ENCODE data around the gene GJB2. TPM values are rescaled to one million over a fixed set of nuclear protein-coding genes. Genes with fewer than 3 reads are reported as not detected.
A peak's percentile ranks its signal among the peaks of the same experiment; 100 is the strongest.

The GJB2 gene
- total RNA-seq: 1 to 10 TPM; 1.5 to 2.7 TPM

DNA sequence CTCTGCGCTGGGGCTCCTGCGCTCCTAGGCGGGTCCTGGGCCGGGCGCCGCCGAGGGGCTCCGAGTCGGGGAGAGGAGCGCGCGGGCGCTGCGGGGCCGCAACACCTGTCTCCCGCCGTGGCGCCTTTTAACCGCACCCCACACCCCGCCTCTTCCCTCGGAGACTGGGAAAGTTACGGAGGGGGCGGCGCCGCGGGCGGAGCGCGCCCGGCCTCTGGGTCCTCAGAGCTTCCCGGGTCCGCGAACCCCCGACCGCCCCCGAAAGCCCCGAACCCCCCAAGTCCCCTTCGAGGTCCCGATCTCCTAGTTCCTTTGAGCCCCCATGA is at the start of gene GJB2:
Gene GJB2, minus strand, starts transcription at position 103 of the 326 bp plus-strand sequence. CDS start 3,357 bp downstream, outside the sequence.
- Mint-ChIP-seq H3K9me3 (no peaks in the 10 kb centered on the region), H3K36me3 (peaks cover 0 to 9% of the 10 kb centered on the region in 2 donors), H3K27ac (no peak within 1 kb of the TSS)
- DNase-seq (ENCODE audit: low spot score in 2 of 2) (no peak), ATAC-seq (peak; percentile 25 to 42)

DNA sequence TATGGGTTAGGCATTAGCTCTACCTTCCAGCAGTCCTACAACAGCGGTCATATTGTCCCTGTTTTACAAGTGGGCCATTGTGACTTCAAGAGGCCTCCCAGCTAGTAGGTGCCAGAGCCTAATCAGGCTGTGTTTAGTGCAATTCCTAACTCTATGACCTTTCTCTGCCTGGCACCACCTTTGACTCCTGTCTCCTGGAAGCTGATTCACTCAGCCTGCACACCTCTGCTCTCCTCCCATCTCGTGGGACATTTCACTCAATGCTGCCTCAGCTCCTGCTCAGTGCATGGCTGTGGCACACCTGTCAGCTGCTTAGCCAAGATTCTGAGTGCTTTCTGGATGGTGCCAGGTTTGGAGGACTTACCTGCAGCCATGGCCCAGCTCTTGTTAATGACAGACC is 48.9 kb upstream of the GJB2 start:
- DNase-seq (ENCODE audit: low spot score in 2 of 2) (no peak), ATAC-seq (no peak)
- Mint-ChIP-seq H3K36me3 (peaks cover 6 to 20% of the 10 kb centered on the region in 2 donors), H3K9me3 (peaks cover 5 to 6% of the 10 kb centered on the region in 2 donors), H3K27ac (no peak overlapping the region)

DNA sequence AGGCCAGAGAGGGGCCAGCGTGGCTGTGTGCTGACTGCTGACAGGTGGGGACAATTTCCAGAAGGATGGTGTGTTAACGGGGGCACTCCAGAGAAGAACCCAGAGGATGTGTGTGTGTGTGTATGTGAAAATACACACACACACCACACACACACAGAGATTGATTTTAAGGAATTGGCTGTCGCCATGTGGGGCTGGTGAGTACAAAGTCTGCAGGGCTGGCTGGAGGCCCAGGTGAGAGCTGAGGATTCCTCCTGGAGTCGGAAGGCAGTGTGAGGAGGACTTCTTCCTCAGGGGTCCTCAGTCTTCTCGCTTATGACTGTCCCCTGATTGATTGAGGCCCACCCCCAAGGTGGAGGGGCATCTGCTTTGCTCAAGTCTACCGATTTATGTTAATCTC is 47.0 kb upstream of the GJB2 start:
- ATAC-seq (no peak), DNase-seq (ENCODE audit: low spot score in 2 of 2) (no peak)
- Mint-ChIP-seq H3K36me3 (peaks cover 6 to 20% of the 10 kb centered on the region in 2 donors), H3K27ac (no peak overlapping the region), H3K9me3 (peaks cover 5 to 6% of the 10 kb centered on the region in 2 donors)

DNA sequence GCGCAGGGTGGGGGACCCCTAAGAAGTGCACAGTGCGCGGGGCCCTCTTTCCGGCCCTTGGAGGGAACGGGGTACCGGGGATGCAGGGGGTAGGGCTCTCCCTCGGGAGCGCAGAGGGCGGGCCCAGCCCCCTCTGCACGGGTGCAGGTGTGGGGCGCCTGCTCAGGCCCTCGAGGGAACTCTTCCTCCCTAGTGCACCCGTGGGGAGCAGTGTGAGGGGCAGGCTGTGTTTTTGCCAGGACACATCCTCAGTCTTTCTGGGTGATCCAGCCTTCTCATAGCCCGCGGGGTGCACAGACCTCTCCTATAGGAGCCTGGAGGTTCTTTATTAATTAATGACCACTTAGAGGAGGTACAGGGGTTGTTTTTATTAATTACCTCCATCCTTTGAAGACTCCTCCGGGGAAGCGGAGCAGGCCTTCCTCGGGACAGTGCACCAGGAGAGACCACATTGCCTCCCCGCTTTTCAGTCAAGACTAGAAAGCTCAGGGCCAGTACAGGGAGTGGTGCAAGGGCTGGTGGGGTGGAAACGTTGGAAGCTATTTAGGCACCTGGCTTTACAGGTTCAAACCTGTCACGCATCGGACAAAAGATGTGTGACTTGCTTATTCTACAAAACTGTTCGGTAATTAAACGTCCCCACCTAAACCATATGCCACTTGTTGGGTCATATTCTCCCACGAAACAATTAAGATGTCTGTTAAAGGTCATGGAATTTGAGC is 40.0 kb upstream of the GJB2 start:
- no peak overlapping the region for H3K27ac Mint-ChIP-seq
- DNase-seq (ENCODE audit: low spot score in 2 of 2) (no peak), ATAC-seq (no peak)
- no peaks in the 10 kb centered on the region for H3K9me3 Mint-ChIP-seq
- H3K36me3 Mint-ChIP-seq: no peaks in the 10 kb centered on the region

DNA sequence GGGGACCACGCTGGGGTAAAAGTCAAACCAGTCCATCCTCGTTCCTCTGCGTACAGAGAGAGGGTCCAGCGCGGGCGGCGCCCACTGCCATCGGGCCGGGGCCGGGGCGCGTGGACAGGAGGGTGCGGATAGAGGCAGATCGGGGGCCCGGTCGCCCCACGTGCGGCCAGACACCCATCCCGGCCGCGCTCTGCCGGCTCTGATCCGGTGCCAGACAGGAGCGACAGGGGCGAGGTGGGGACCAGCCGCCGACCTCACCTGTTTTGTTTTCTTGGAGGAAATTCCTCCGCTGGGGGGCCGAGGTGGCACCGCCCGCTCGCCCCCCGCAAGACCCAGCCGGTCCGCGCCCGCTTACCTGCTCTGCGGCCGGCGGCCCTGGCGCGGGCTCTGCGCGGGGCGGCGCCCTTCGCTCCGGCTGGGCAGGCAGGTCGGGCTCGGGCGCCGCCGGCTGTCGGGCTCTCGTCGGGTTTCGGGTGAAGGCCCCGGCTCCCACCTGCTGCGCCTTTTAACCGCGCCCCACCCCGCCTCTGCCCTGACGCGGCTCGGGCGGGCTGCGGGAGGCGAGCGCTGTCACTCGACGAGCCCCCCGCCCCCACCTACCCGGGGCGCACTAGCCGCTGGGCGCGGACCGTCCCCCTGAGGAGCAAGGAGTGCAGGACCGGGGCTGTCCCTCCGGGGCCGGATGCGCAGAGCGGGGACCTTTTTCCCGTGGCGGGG is 39.3 kb upstream of the GJB2 start, which contains the start of gene GJB6:
Gene GJB6, minus strand, starts transcription at position 481 of the 717 bp plus-strand sequence. CDS start 8,839 bp downstream, outside the sequence.
- Mint-ChIP-seq H3K27ac (peak within 1 kb of the TSS in 1 of 2 donors; percentile 31), H3K36me3 (no peaks in the 10 kb centered on the region), H3K9me3 (no peaks in the 10 kb centered on the region)
- ATAC-seq (peak; percentile 59 to 76), DNase-seq (ENCODE audit: low spot score in 2 of 2) (peak; percentile 30 to 56)

DNA sequence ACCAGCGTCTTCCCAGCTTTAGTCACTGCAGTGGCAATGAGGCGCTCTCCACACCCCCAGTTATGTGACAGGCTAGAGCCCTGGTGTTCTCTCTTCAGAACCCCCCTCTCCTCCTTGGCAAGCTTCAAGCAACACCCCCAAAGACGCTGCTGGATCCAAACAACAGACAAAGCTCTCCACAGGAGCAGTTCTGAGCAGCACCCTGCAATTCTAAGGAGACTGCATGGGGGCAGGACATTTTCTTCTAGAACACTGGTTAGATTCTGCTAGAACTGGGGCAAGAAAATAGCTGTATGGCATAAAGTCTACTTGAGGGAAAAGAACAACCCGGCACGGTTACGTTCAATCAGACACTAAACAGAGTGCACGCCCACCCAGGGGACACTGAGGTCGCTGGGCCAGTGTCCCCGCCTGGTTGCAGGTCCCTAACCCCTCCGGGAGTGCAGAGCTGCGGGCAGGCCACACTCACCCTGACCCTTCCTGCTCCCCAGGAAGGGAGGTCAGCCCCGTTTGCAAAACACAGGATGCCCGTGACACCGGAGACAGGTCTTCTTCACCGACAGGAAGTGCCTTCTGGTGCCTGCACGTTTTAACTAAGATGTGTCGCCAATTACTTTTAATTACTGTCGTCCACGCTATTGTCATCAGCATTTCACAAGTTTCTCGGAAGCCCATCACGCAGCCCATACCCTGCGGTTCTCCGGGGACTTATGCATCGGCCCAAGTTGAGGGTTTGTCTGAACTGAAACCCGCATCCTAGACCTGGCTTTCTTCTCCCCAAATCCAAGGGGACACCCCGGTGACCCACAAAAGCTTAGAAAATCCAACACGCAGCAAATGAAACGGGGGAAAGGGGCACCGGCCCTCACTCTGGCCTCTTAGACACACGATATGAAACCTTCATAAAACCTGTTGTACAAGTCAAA is 38.4 kb upstream of the GJB2 start:
- Mint-ChIP-seq H3K9me3 (no peaks in the 10 kb centered on the region), H3K27ac (peak overlapping the region in 1 of 2 donors; percentile 31), H3K36me3 (no peaks in the 10 kb centered on the region)
- DNase-seq (ENCODE audit: low spot score in 2 of 2): peak in 1 of 2 donors; percentile 15
- peak; percentile 35 to 69 for ATAC-seq

DNA sequence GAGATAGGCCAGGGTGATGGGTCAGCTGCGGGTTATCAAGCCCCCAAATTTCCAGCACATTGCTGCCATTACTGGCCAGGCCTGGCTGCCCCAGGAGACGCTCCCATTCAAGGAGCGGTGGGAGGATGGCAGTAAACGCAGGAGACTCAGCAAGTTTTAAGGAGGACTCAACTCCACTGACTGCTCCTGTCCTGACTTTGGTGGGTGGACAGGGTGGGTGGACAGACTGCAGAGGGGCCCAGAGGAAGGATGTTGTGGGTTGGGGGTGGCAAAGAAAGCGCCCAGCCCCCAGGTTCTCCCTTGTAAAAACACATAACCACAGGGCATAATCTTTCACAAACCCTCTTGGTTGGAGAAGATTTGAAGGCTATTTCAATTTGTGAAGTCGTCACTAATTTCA is 35.0 kb upstream of the GJB2 start:
- DNase-seq (ENCODE audit: low spot score in 2 of 2): no peak
- no peaks in the 10 kb centered on the region for H3K9me3 Mint-ChIP-seq
- ATAC-seq: no peak
- H3K36me3 Mint-ChIP-seq: no peaks in the 10 kb centered on the region
- H3K27ac Mint-ChIP-seq: no peak overlapping the region

DNA sequence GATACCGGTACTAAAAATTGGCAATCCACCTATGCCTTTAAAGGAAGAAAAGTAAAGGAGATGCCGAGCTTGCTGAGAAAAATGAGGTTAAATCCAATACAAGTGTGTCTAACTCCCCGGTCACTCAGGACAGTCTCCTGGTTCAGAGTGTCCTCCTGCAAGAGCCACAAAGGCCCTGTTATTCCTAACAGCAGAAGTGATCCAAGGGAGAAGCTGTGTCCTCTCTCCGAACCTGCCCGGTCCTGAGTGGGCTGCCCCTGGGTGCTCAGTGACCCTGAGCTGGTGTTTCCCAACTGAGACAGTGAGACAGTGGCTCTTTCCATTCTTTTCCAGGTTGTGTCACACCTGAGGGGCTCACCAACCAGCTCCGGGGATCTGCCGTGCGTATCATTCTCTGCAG is 34.5 kb upstream of the GJB2 start:
- Mint-ChIP-seq H3K9me3 (no peaks in the 10 kb centered on the region), H3K27ac (no peak overlapping the region), H3K36me3 (no peaks in the 10 kb centered on the region)
- DNase-seq (ENCODE audit: low spot score in 2 of 2) (no peak), ATAC-seq (no peak)

DNA sequence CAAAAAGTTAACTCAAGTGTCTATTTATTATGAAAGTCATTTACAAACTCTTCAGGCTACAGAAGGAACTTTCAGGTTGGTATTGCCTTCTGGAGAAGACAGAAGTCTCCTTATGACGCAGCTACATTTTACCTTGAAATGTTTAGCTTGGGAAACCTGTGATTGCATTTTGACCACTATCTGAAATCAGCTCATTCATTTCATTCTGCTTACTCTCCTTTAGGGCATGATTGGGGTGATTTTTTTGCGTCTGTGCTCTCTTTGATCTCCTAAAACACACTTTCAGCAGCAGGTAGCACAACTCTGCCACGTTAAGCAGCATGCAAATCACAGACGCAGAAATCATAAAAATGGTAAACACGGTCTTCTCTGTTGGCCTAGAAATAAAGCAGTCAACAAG is 29.8 kb upstream of the GJB2 start:
- no peak for DNase-seq (ENCODE audit: low spot score in 2 of 2)
- H3K9me3 Mint-ChIP-seq: peaks cover 3 to 4% of the 10 kb centered on the region in 2 donors
- H3K36me3 Mint-ChIP-seq: no peaks in the 10 kb centered on the region
- H3K27ac Mint-ChIP-seq: no peak overlapping the region
- peak in 1 of 2 donors; percentile 18 for ATAC-seq

DNA sequence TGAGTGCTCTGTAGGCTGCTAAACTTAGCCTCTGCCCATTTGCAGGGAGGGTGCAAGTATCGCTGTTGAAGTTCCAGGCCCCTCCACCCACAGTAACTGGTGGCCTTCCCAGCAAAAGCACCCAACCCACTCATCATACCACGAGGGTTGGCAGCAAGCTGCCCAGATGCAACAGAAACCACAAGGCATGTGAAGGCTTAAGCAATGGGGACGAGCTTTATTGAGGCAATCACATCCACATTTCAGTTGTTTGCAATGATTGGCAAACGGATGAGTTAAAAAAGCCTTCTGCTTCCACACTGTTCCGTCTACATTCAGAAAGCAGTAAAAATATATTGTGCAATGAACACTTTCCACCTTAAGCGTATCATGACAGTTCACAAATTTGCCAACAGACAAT is 29.0 kb upstream of the GJB2 start:
- Mint-ChIP-seq H3K27ac (no peak overlapping the region), H3K9me3 (peaks cover 3 to 4% of the 10 kb centered on the region in 2 donors), H3K36me3 (no peaks in the 10 kb centered on the region)
- no peak for ATAC-seq
- DNase-seq (ENCODE audit: low spot score in 2 of 2): no peak

DNA sequence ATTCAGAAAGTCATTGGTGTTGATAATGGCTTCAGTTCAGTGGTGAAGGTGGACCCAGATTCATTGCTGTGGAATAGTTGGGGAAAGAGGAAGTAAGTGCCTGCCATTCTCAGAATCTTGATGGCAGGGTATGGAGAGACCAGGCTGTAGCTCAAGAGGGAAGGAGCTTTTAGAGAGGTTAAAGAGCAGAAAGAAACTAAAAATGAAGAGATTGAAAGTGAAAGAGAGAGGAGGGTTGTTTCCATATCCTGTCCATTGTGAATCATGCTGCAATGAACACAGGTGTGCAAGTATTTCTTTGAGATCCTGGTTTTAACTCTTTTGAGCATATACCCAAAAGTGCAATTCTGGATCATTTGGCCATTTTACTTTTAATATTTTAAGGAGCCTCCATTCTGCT is 26.8 kb upstream of the GJB2 start:
- H3K27ac Mint-ChIP-seq: peak overlapping the region; percentile 70 to 81
- ATAC-seq (peak; percentile 83 to 92), DNase-seq (ENCODE audit: low spot score in 2 of 2) (no peak)
- H3K36me3 Mint-ChIP-seq: no peaks in the 10 kb centered on the region
- peaks cover 3 to 4% of the 10 kb centered on the region in 2 donors for H3K9me3 Mint-ChIP-seq

DNA sequence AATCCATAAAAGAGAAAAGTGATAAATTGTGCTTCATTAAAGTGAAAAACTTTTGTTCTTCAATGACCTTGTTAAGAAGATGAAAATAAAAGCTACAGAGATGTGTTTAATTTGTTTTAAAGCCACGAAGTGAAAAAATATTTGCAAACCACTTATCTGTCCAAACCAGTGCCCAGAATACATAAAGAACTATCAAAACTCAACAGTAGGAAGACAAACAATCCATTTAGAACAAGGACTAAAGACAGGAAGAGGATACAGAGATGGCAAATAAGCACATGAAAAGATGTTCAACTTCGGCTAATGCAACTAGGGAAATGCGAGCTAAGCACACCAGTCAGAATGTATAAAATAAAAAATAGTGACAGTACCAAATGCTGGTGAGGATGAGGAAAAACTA is 24.4 kb upstream of the GJB2 start:
- no peak for ATAC-seq
- no peaks in the 10 kb centered on the region for H3K36me3 Mint-ChIP-seq
- H3K9me3 Mint-ChIP-seq: peaks cover 3 to 4% of the 10 kb centered on the region in 2 donors
- H3K27ac Mint-ChIP-seq: no peak overlapping the region
- no peak for DNase-seq (ENCODE audit: low spot score in 2 of 2)

DNA sequence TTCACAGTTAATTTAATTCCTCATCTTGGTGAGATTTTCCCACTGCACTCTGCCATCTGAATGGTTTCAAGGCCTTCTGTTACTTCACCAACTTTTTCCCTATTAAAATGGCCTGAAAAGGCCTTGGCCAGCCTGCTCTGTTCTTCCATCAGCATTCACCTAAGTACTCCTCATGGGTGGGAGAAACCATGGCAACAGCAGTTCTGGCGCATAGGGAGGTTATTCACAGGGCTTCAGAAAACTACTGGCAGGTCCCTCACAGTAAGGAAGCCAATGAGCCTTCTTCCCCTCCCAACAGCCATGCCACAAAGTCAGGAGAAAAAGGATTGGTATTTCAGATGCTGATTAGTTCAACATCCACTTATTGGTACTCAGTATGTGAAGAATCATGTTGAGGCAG is 17.2 kb upstream of the GJB2 start:
- H3K36me3 Mint-ChIP-seq: no peaks in the 10 kb centered on the region
- ATAC-seq (no peak), DNase-seq (ENCODE audit: low spot score in 2 of 2) (no peak)
- no peak overlapping the region for H3K27ac Mint-ChIP-seq
- H3K9me3 Mint-ChIP-seq: no peaks in the 10 kb centered on the region

DNA sequence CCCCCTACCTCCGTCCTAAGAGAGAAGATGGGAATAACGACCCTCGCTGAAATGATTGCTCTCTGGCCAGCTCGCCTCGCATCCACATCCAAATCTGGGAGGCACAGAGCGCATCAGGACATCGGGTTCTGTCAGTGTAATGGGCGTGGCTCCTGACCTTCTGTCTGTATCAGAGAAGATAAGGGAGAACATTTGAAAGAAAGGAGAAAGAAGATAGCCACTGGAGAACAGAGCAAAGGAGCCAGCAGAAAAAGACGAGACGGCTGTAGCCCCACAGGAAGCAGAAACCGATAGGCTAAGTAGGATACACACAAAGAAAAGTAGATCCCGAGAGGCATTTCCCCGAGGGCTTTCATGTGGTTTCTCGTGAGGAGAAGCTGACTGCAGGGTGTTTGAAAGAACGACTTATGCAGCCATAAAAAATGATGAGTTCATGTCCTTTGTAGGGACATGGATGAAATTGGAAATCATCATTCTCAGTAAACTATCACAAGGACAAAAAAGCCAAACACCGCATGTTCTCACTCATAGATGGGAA is 14.0 kb upstream of the GJB2 start:
- ATAC-seq (no peak), DNase-seq (ENCODE audit: low spot score in 2 of 2) (no peak)
- H3K36me3 Mint-ChIP-seq: no peaks in the 10 kb centered on the region
- H3K9me3 Mint-ChIP-seq: no peaks in the 10 kb centered on the region
- no peak overlapping the region for H3K27ac Mint-ChIP-seq

DNA sequence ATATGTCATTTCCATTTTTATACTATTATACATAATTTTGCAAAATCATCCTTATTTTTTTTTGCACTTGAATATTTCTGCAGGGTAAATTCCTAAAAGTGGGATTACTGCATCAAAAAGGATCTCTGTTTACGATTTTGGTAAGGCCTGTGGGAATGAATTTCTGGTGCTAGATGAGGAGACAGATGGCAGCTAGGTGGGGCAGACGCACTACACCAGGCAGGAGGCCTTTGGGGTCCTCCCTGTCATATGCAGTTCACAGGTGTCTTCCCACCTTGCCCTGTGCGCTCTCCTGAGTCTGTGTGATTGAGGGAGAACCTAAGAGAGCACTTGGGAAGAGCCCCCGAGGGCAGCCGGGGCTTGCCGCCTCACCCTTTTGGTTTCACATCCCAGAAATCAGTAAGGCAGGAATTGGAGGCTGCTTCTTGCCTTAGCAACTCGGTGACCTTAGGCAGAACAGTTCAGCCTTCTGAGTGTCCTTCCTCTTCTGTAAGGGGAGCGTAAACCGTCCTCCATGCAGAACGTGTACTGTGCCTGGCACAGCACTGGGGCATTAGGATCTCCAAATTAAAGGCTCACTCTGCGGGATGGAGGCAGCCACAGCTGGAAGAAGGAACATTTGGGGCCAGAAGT is 13.4 kb upstream of the GJB2 start:
- Mint-ChIP-seq H3K36me3 (no peaks in the 10 kb centered on the region), H3K27ac (no peak overlapping the region), H3K9me3 (no peaks in the 10 kb centered on the region)
- no peak for ATAC-seq
- no peak for DNase-seq (ENCODE audit: low spot score in 2 of 2)

DNA sequence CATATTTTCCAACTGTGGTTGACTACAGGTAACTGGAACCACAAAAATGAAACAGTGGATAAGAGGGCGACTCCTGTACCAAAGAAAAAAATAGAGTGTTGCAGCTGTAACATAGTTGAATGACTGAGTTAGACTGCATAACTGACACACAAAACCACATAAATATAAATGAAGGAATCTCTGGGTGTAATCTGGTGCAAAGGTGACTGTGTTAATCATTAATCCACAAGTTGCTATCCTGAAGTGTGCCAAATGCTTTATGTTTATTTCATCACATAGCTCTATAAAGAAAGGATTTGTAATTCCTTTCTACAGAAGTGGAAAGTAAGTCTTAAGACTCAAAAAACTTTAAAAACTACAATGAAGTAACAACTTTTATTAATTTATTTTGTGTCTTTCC is 6.0 kb upstream of the GJB2 start:
- no peak for DNase-seq (ENCODE audit: low spot score in 2 of 2)
- H3K36me3 Mint-ChIP-seq: peaks cover 0 to 9% of the 10 kb centered on the region in 2 donors
- no peaks in the 10 kb centered on the region for H3K9me3 Mint-ChIP-seq
- H3K27ac Mint-ChIP-seq: no peak overlapping the region
- ATAC-seq: no peak
